GM19025 (cell line): ENCODE measurements around the gene CAMTA1.
A peak's percentile ranks its signal among the peaks of the same experiment; 100 is the strongest.
"Not testable (repeated sequence)": the region's sequence is repeated elsewhere in the genome, so short reads cannot be mapped to it uniquely, and the experiment has no call there.

ENCODE experiments used
- ATAC-seq: cut with Tn5 transposase; IDR thresholded peaks from one replicate; pipeline ENCODE4 v1.9.1; 2021; ENCODE audit warnings: mild to moderate bottlenecking, low read depth, moderate library complexity; ENCODE audit not compliant: unreplicated experiment

The CAMTA1 gene

DNA sequence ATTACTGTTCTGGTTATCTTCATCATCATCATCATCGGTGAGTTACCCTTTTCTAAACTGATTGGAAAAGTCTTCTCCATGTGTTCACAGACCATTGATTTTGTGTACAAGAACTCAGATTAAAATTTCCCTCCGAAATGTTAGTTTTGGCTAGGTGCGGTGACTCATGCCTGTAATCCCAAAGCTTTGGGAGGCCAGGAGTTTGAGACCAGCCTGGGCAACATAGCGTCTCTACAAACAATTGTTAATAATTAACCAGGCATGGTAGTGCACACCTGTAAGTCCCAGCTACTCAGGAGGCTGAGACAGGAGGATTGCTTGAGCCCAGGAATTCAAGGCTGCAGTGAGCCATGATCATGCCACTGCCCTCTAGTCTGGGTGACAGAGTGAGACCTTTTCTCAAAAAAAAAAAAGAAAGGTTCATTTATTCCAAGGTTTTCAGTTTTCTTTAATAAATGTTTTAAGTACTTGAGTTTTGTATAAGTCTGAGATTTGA, 992.9 kb downstream of the CAMTA1 start:
- ATAC-seq: no peak

DNA sequence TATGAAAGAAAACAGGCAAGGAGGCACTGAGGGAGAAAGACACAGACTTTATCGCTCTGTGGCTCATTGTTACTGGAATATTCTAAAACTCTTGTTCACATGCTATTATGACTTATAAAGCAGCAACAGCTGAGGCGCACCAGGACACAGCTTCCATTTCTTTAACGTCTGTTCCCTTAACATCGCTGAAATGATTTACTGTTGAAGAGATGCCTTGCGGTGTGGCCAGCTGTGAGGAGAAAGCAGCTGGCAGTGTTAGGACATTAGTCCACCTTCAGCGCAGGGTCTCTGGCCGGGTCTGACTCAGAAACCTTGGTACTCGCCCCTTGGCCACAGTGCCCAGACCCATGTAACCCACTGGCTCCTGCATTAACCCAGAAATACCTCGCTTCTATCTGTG, 995.7 kb downstream of the CAMTA1 start:
- no peak for ATAC-seq

DNA sequence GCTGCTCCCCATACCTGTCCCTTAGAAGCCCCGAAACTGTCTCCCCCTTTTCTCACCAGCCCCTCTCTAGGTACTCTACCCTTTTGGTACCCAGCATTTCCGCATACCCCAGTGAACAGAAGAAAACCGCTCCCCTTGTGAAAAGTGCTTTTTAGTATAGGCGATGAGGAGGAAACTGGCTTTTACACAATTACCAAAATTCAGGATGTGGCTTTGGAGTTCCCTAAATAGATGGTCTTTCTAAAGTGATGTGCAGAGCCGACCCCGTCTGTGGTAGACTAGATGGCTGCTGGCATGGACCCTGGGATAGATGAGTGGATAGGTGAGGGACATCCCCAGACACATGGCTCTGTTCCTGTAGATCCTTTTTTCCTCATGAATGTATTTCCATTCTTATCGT, 996.2 kb downstream of the CAMTA1 start:
- ATAC-seq: no peak

DNA sequence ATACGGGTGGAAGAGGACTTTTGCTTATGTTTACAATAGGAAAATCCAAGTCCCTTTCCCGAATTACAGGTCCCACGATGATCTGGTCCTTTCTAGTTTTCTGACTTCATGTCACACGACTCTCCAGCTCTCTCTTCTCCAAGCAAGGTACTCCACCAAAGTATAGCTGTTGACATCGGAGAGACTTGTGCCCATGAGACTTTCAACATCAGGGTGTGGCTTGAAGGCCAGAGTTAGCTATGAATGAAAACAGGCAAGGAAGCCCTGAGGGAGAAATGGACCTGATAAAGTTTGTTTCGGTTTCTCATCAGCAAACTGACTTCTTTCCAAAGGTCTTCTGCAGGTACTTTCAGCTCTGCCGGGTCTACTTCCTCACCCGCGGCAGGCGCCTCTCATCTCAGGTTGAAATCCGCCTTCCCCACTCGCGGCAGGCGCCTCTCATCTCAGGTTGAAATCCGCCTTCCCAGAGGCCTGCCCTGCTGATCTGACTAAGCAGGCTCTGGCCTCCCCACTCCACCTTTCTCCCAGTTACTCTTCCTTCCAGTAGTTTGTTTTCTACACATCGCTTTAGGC, 996.8 kb downstream of the CAMTA1 start:
- ATAC-seq: no peak

DNA sequence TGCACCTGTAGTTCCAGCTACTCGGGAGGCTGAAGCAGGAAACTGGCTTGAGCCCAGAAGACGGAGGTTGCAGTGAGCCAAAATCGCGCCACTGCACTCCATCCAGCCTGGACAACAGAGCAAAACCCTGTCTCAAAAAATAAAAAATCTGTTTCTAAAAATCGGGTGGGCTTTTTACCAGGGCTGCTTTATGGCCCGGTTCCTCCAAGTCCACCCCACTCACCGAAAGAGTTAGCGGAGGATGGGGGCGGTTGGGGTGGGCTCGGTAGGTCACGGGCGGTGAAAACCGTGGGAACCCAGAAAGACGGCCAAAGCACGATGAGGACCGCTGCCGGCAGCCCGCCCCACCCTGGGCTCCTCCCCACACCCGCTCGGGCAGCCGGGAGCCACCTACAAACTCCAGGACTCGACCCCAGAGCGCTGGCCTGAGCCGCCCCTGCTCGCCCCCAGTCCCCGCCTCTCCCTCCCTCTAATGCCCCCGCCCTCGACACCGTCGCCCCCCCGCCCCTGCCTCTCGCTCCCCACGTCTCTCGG, 998.0 kb downstream of the CAMTA1 start:
- no peak for ATAC-seq

DNA sequence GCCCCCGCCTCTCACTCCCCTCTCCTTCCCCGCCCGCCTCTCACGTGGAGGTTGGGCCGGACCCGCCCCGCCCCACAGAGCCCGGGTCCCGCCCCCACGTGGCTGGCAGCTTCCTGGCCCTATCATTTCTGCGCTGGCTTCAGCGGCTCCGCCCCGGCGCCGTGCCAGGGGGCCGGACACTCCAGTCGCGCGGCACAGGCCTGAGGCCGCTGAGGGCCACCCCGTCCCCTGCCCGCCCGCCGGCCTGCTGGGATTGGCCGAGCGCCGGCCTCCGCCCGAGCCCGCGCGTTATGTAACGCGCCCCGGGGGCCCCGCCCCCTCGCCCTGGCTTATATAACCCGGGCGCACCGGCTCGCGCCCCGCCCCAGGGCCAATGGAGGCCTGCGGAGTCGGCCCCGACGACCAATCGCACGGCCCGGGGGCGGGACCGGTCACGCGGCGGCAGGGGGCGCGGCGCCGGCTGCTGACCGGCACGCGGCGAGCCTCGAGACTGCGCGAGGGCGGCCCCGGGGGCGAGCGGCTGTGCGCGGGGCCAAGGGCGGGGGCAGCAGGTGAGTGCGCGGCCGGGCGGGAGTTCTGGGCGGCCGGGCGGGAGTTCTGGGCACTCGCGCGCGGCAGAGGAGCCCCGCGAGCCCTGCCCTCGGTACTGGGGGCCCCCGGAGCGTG, 998.7 kb downstream of the CAMTA1 start, which contains the start of gene PER3:
Gene PER3, plus strand, starts transcription at position 466 of the 666 bp plus-strand sequence. CDS start 587 bp downstream, outside the sequence.
- peak; percentile 90 for ATAC-seq

DNA sequence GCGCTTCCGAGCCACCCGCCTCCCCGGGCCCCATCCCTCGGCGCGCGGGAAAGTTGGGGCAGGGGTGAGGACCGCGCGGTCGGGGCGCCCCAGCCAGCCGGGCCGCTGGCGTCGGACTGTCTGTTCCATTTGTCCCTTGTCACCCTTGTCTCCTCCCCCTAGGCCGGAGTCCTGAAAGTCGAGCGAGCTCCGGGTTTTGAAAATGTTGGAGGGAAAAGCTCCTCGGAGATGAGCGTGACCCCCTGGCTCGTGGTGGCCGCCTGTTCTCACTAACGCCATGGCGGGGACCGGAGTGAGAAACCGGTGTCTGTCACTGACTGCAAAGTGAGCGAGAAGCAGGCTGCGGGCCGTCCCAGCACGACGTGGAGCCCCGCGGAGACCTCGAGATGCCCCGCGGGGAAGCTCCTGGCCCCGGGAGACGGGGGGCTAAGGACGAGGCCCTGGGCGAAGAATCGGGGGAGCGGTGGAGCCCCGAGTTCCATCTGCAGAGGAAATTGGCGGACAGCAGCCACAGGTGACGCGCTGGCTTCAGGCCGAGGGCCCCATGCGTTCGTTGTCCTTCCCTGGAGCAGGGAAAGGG, 999.3 kb downstream of the CAMTA1 start:
- no peak for ATAC-seq

DNA sequence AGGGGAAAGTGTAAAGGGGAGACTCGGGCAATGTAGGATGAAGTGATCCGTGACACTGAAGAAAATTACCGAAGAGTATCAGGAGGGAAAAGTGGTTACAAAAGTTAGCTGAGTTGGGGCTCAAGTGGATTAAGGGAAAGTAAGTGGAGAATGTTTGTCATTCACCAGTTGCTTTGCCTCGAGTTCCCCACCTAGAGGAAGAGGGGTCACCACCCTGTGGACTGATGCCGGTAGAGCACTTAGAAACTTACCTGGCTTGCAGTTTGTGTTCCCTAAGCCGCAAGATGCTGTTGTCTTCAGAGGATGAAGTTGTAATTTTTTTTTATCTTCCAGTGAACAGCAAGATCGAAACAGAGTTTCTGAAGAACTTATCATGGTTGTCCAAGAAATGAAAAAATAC, 999.9 kb downstream of the CAMTA1 start:
- no peak for ATAC-seq

DNA sequence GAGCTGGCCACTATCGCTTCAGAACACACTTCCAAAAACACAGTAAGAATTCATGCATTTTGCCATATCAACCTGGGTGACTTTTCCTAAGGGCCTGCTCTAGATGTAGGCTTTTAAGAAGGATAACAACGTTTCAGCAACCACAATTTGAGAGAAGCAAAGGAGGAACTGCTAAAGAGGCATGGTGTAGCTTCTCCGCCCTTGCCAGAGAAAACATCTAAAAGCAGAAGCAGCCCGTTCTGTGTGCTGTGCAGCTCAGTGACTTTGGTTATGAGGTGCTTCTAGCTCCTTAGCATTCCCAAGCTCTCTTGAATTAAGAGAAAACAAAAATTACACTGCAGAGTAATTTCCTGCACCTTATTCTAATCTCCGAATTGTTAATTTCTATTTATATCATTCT, 1001.5 kb downstream of the CAMTA1 start:
- no peak for ATAC-seq

DNA sequence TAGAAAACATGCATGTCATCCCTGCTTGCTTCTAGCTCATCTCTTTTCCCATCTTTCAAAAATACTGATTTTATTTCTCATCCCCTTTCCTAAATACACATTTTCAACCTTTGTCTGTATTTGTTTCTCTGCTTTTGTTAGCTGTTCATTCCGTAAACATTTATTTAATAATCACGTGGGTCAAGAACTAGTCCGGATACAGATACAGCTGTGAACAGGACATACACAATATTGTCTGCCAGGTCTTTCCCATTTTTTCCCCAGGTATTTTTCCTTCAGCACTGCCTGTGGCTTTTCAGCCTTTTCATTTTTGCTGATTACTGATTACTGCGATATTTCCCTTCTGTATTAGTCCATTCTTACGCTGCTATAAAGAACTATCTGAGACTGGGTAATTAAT, 1004.6 kb downstream of the CAMTA1 start:
- ATAC-seq: no peak

DNA sequence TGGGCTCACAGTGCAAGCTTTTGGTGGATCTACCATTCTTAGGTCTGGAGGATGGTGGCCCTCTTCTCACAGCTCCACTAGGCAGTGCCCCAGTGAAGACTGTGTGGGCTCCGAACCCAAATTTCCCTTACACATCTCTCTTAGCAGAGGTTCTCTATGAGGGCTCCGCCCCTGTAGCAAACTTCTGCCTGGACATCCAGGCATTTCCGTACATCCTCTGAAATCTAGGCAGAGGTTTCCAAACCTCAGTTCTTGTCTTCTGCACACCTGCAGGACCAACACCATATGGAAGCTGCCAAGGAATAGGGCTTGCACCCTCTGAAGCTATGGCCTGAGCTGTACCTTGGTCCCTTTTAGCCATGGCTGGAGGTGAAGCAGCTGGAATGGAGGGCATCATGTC, 1005.8 kb downstream of the CAMTA1 start:
- not testable (repeated sequence) for ATAC-seq

DNA sequence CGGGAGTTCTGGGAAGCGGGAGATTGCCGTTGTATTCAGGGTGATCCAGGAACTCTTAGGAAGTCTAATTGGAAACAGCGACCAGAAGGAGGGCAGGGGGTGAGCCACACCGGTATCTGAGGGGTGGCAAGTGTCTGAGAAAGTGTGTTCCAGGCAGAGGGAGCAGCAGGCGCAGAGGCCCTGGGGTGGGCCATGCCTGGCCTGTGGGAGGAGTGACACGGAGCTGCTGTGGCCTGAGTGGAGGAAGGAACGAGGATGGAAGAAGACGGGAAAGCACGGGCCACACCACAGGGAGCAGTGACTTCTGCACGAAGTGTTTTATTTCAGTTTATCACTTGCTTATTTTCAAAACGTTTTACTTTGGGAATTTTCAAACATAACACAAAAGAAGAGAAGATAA, 1010.2 kb downstream of the CAMTA1 start:
- no peak for ATAC-seq

DNA sequence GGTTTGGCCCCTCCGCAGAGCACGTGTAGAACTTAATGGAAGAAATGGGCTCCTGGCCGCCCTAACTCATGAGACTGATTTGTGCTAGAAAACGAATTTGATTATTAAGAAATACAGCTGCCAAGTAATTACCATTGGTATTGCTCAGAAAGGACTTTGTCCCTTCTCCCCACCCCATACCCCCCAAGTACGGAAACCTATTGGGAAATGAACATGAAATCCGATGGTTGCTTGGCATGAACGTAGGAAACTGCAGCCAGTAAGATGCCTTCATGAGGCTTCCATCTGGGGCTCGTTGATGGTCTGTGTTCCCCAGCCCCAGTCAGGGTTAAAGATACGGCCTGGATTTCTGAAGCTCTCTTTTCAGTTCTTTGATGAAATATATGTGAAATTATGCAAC, 1020.2 kb downstream of the CAMTA1 start:
- no peak for ATAC-seq

DNA sequence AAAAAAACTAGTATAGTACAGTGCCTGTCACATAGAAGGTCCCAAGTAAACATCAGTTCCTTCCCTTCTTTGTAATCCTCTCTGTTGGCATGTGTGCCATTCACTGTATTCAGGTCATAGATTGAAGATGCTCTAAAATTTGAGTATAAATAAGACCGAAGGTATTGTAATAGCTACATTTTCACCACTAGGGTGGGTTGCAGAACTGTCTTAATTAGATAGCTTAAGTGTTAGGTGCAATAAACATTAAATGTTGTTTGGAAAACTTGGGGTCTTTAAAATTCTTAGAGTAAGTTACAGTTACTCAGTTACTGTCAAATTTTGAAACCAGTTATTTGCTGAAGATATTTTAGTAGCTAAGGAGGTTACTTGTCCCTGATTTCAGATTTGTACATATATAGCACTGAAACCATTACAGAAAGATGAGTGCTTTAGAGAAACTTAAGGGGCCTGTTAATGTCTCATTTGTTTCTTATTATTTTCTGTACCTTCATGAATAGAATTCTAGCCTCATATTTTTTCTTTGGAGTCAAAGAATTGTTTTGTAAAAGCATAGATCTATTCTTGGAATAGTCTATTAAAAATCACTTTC, 1023.1 kb downstream of the CAMTA1 start:
- ATAC-seq: no peak

DNA sequence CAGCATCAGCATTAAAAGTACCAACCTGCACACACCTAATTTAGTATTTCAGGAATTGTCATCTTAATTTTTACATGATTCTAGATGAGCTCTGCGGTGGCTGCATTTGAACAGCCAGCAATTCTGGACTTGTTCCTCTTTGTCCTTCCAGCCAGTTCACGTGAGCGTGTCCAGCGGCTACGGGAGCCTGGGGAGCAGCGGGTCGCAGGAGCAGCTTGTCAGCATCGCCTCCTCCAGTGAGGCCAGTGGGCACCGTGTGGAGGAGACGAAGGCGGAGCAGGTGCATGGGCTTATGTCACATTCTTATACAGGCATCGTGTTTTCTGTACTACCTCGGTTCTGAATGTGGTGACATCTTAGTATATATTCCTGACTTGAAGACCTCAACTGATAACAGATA, 1024.5 kb downstream of the CAMTA1 start:
- no peak for ATAC-seq

DNA sequence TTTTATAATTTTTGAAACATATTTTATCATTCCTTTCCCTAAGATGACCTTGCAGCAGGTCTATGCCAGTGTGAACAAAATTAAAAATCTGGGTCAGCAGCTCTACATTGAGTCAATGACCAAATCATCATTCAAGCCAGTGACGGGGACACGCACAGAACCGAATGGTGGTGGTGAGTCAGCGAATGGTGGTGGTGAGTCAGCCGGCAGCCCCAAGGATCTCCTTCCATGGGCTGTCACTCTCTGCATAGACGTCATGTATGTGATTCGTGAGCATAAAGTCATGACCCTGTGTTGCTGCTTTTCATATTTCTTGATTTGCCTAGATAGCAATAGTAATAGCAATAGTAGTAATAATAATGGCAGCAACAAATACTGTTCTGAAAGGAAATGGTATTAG, 1025.1 kb downstream of the CAMTA1 start:
- ATAC-seq: no peak

DNA sequence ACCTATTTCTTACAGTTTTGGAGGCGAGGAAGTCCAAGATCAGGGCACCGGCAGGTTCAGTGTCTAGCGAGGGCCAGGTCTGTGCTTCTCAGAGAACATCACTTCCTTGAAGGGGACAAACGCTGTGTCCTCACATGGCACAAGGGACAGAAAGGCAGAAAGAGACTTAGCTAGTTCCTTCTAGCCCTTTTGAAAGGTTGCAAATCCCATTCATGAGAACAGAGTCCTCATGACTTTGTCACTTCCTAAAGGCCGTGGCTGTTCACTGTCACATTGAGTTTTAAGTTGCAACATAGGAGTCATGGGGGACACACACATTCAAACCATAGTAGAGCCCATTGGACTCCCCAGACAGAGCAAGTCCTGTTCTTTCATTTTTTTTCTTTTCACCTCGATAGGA, 1026.2 kb downstream of the CAMTA1 start:
- no peak for ATAC-seq

DNA sequence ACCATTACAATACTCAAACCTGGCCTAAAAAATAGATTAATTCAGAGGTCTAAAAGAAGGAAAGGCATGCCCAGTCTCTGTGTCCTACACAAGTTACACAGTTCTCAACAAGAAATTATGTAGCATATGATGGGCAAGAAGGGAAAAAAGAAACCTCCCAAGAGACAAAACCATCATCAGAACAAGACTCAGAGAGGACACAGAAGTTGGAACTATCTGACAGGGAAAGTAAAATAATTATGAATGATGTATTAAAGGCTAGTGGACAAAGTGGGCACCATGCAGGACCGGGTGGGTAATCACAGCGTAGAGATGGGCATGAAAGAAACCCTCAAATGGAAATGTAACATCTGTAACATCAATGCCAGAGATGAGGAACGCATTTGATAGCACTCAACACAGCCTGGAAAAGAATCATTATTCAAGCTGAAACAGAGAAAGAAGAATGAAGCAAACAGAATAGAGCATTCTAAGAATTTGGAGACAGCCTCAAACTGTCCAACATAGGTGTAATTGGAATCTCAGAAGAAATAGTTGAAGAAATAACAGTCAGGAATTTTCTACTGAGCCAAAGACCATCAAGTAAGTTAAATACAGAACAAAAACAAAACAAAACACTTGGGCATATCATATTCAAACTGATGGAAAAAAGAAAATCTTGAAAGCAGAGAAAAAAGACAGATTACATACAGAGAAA, 1028.6 kb downstream of the CAMTA1 start:
- ATAC-seq: no peak
